Natural killer cell (primary cell): ENCODE measurements around the gene ATP13A1. TPM values are rescaled to one million over a fixed set of nuclear protein-coding genes. Genes with fewer than 3 reads are reported as not detected.

Experiments
- ATAC-seq, 3 donors: fragments of 150-1000 bp in 2 of 3; fragments of 200-7000 bp in 1 of 3; cut with Tn5 transposase; 1 replicate in 1 of 3; 2 replicates in 2 of 3; pipeline ENCODE4 v1.10.0; 2021; ENCODE audit warnings: mild to moderate bottlenecking in 2 of 3, moderate library complexity in 2 of 3
- DNase-seq, 2 donors: peaks; one replicate each; pipeline versions ENCODE4 v3.0.0 to v3.0.0-alpha.2; 2013 to 2021; ENCODE audit warnings: mixed read lengths in 1 of 2
- H3K27ac ChIP-seq: one replicate; pipeline ENCODE4 v1.5.1; 2013; ENCODE audit warnings: mild to moderate bottlenecking, low read length
- H3K27me3 ChIP-seq: one replicate; pipeline ENCODE4 v1.6.1; 2013; ENCODE audit warnings: low read length; ENCODE audit not compliant: control insufficient read depth, insufficient read depth
- H3K36me3 ChIP-seq: one replicate; pipeline ENCODE4 v1.6.1; 2013; ENCODE audit warnings: low read length; ENCODE audit not compliant: control insufficient read depth, insufficient read depth
- H3K4me1 ChIP-seq: one replicate; pipeline ENCODE4 v1.6.1; 2013; ENCODE audit warnings: low read length; ENCODE audit not compliant: control insufficient read depth, insufficient read depth
- H3K4me3 ChIP-seq: one replicate; pipeline ENCODE4 v1.5.1; 2013; ENCODE audit warnings: low read length
- H3K9me3 ChIP-seq: one replicate; pipeline ENCODE4 v1.6.1; 2013; ENCODE audit warnings: low read length; ENCODE audit not compliant: control insufficient read depth, insufficient read depth
- H3K27ac Mint-ChIP-seq, 2 donors: one replicate each; pipeline ENCODE4 v1.8.0; 2022; ENCODE audit warnings: mild to moderate bottlenecking in 2 of 2, mixed read lengths in 2 of 2, moderate library complexity in 1 of 2
- H3K27me3 Mint-ChIP-seq, 2 donors: one replicate each; pipeline ENCODE4 v1.8.0; 2022; ENCODE audit warnings: low read depth in 2 of 2, mixed read lengths in 2 of 2
- H3K36me3 Mint-ChIP-seq: one replicate; pipeline ENCODE4 v1.8.0; 2022; ENCODE audit warnings: mixed read lengths
- H3K4me1 Mint-ChIP-seq, 2 donors: one replicate each; pipeline ENCODE4 v1.8.0; 2022; ENCODE audit warnings: mixed read lengths in 2 of 2
- H3K4me3 Mint-ChIP-seq: one replicate; pipeline ENCODE4 v1.8.0; 2022; ENCODE audit warnings: mild to moderate bottlenecking, moderate library complexity, mixed read lengths
- H3K9me3 Mint-ChIP-seq, 2 donors: one replicate each; pipeline ENCODE4 v1.8.0; 2022; ENCODE audit warnings: mixed read lengths in 2 of 2
- CTCF ChIP-seq: fragments of 200-600 bp; IDR thresholded peaks from one replicate; pipeline ENCODE4 v1.8.0; 2022; ENCODE audit warnings: antibody characterized with exemption
- WGBS: methylation state at CpG from one replicate; pipeline ENCODE4 v1.1.7; 2013; ENCODE audit warnings: missing lambda C conversion rate; ENCODE audit not compliant: insufficient coverage; 5-methylcytosine and 5-hydroxymethylcytosine counted together
- intact Hi-C: fragments of 100-400 bp; cut with micrococcal nuclease; formaldehyde crosslinking; loops from one replicate; pipeline ENCODE4 v1.14.2; 2022
- total RNA-seq, 4 donors: library from RNA; stranded (reverse); fragments of 120-200 nt in 1 of 4; gene quantifications; one replicate each; pipeline versions ENCODE4 v1.2.3 to v1.2.4, GENCODE V29; 2013 to 2022

ATP13A1 gene
- total RNA-seq, 3 donors from 2014 or later (not counting 1 experiment from before 2014, with no cell fraction given) = 58.1 to 73.2 (median 67.7) TPM

GRCh38 chr19:19649580-19649995, 13.9 kb downstream of the ATP13A1 start:
- Histone ChIP-seq H3K9me3 (no peaks in the 10 kb centered on the region), H3K36me3 (peaks cover 71% of the 10 kb centered on the region), H3K27ac (no peak overlapping the region), H3K27me3 (no peaks in the 10 kb centered on the region), H3K4me3 (no peak overlapping the region), H3K4me1 (no peaks in the 10 kb centered on the region)
- DNase-seq = no peak
- TF ChIP-seq CTCF = no peak
- no peak for ATAC-seq
- H3K27ac Mint-ChIP-seq = peak overlapping the region; percentile 18 to 56
- intact Hi-C loops = no loop called here
- no peak overlapping the region for H3K4me3 Mint-ChIP-seq
- 96% methylated on average over 22 of the region's 22 CpGs for WGBS
- H3K27me3 Mint-ChIP-seq = no peaks in the 10 kb centered on the region
- peaks cover 0 to 9% of the 10 kb centered on the region in 2 donors for H3K4me1 Mint-ChIP-seq
- no peaks in the 10 kb centered on the region for H3K9me3 Mint-ChIP-seq
- no peaks in the 10 kb centered on the region for H3K36me3 Mint-ChIP-seq

GRCh38 chr19:19649155-19649554, 14.3 kb downstream of the ATP13A1 start:
- Histone ChIP-seq H3K4me3 (no peak overlapping the region), H3K27me3 (no peaks in the 10 kb centered on the region), H3K36me3 (peaks cover 67% of the 10 kb centered on the region), H3K27ac (no peak overlapping the region), H3K4me1 (peaks cover 2% of the 10 kb centered on the region), H3K9me3 (no peaks in the 10 kb centered on the region)
- H3K36me3 Mint-ChIP-seq = no peaks in the 10 kb centered on the region
- no peaks in the 10 kb centered on the region for H3K9me3 Mint-ChIP-seq
- intact Hi-C loops = no loop called here
- no peak overlapping the region for H3K4me3 Mint-ChIP-seq
- no peak for DNase-seq
- no peak for TF ChIP-seq CTCF
- no peaks in the 10 kb centered on the region for H3K27me3 Mint-ChIP-seq
- ATAC-seq = no peak
- peak overlapping the region; percentile 18 to 56 for H3K27ac Mint-ChIP-seq
- 86% methylated on average over 6 of the region's 6 CpGs for WGBS
- H3K4me1 Mint-ChIP-seq = peaks cover 0 to 9% of the 10 kb centered on the region in 2 donors

GRCh38 chr19:19647037-19647835, 16.2 kb downstream of the ATP13A1 start:
- no peak for DNase-seq
- no peak for ATAC-seq
- Mint-ChIP-seq H3K9me3 (no peaks in the 10 kb centered on the region), H3K4me3 (no peak overlapping the region), H3K27ac (no peak overlapping the region), H3K27me3 (no peaks in the 10 kb centered on the region), H3K36me3 (no peaks in the 10 kb centered on the region), H3K4me1 (peaks cover 9 to 18% of the 10 kb centered on the region in 2 donors)
- 94% methylated on average over 29 of the region's 29 CpGs for WGBS
- Histone ChIP-seq H3K27me3 (no peaks in the 10 kb centered on the region), H3K36me3 (peaks cover 48% of the 10 kb centered on the region), H3K4me1 (peaks cover 17% of the 10 kb centered on the region), H3K9me3 (no peaks in the 10 kb centered on the region), H3K27ac (no peak overlapping the region), H3K4me3 (no peak overlapping the region)
- intact Hi-C loops = no loop called here
- TF ChIP-seq CTCF = no peak
